HK-2 (cell line): Measurements from ENCODE around the gene SLFN12L.
"Not testable (repeated sequence)": the region's sequence is repeated elsewhere in the genome, so short reads cannot be mapped to it uniquely, and the experiment has no call there.

Experiments
- DNase-seq: peaks from one replicate; pipeline ENCODE4 v3.0.0-alpha.2; 2018; ENCODE audit not compliant: unreplicated experiment

SLFN12L gene

DNA sequence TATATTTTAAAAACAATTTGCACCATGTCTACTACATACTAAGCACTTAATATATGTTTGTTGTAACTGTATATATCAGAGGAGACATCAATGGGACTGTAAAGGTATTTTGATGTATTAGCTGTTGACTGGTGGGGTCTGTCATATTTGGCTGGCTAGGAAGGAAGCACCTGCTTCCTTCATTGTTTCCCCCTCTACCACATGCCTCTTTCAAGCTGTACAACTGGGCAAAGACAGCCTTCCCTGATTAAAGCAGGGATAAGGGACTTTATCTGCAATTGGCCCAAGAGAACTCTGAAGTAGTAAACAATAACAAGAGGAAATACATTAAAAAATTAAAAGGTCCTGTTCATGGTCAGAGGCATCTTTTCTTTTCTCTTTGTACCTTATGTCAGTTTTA is 5.5 kb upstream of the SLFN12L start:
- DNase-seq, result no peak

GRCh38 chr17:35541434-35541833 is 4.0 kb upstream of the SLFN12L start:
- no peak for DNase-seq

DNA sequence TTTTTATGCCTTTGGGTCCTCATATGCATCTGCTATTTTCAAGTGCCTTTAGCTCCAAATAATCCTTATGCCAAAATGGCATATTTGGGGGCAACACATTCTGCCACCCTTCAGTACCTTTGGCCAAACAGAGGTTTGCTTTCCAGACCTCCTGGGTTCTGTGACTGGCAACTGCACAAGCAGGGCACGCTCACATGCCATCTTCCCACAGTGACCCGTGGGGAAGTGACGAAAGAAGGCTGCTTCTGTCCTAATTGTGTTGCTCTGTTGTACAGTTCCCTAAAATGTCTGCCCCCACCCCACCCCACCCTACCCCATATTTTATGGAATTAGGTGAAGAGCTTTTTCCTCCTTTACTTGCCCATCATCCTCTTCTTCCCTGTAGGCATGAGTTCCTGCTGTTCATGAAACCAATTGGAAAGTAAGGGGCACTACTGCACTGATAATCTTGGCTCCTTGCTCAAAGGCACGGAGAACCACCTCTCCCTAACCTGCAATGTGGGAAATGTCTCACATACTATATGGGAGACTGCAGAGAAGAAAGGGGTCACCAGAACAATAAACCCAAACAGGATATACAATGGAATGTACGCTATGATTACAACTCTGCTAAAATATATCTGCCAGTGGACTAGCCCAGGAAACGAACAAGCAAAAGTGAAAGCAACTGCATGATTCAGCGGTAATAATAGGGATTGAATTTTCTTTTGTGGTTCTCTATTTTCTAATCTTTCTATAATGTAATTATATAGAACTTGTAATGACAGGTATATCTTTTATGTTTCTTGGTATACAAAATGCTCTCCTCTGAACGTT is 3.3 kb upstream of the SLFN12L start:
- no peak for DNase-seq

- DNase-seq, result no peak
These were observed 2.2 kb upstream of the SLFN12L start for GRCh38 chr17:35539659-35540026.

- no peak for DNase-seq
These were observed 760 bp downstream of the SLFN12L start for GRCh38 chr17:35536664-35537171.

DNA sequence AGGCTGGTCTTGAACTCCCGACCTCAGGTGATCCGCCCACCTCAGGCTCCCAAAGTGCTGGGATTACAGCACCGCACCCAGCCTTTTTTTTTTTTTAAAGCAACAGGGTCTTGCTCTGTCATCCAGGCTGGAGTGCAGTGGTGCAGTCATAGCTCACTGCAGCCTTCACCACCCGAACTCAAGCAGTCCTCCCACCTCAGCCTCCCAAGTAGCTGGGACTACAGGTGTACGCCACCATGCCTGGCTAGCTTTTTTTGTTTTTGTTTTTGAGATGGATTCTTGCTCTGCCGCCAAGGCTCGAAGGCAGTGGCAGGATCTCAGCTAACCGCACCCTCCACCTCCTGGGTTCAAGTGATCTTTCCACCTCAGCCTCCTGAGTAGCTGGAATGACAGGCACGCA is 2.1 kb downstream of the SLFN12L start:
- DNase-seq, result not testable (repeated sequence)

DNA sequence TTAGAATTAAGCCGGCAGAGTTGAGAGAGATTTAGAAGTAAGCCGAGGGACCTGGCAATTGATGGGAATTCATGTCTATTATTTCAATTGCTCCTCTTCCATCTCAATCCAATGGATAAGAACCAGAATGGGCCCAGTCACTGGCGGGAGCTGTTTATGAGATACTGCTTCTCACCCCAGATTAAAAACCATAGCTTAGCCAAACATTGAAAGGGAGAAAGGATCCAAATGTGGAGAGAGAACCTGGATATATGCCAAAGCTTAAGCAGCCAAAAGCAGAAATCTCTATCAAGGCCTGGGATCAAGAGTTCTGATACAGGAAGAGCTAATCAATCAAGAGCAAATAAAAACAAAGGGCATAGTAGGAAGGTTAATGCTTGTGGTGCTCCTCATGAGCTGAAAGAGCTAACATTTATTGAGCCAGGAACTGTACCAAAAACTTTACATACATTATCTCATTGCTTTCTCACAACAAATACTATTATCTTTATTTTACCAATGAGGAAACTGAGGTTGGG is 2.8 kb downstream of the SLFN12L start:
- DNase-seq, result no peak

DNA sequence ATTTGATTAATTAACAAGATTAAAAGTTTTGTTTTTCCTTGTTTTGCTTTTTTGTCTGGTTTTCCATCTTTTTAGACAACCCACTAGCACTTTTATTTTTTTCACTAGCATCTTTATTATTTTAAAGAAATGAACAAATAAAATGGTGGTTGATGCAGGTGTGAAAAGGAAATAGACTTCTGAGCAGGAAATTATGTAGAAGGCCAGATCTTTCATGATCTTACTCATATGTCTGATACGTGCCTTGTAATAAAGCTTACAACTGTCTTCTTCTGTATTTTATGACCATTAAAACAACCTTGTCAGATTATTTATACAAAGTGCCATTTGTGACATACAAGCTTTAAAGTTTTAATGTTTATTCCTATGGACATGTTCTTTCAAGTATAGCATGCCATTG is 6.3 kb downstream of the SLFN12L start:
- DNase-seq, result no peak

DNA sequence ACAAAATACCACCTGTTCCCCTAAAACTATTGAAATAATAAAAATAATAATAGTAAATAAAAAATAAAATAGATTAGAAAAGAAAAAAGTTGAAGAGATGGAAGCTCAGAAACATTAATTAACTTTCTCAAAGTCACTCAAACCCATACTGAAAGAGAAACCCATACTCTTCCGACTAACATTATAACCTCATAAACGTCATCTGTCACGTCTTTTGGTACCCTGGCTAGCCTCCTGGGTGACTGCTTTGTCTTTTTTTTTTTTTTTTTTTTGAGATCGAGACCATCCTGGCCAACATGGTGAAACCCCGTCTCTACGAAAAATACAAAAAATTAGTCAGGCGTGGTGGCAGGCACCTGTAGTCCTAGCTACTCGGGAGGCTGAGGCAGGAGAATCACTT is 7.6 kb downstream of the SLFN12L start:
- no peak for DNase-seq

GRCh38 chr17:35529326-35529725 is 8.2 kb downstream of the SLFN12L start:
- not testable (repeated sequence) for DNase-seq

DNA sequence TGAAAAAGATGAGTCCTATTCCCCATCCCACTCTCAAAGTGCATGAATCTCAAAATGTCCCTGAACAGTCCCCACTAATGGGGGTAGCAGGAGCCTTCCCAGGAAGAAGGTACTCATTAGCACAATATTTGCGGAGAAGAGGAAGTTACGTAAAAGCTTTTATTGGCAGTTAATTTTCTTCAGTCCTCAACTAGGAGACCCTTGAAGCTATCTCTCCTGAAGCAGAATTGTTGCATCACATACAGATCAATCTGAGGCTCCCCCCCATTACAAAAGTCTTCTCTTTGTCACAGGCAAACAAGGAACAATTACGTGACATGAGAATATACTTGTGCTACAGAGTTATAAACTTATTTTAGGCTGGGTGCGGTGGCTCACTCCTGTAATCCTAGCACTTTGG is 14.2 kb downstream of the SLFN12L start:
- no peak for DNase-seq

DNA sequence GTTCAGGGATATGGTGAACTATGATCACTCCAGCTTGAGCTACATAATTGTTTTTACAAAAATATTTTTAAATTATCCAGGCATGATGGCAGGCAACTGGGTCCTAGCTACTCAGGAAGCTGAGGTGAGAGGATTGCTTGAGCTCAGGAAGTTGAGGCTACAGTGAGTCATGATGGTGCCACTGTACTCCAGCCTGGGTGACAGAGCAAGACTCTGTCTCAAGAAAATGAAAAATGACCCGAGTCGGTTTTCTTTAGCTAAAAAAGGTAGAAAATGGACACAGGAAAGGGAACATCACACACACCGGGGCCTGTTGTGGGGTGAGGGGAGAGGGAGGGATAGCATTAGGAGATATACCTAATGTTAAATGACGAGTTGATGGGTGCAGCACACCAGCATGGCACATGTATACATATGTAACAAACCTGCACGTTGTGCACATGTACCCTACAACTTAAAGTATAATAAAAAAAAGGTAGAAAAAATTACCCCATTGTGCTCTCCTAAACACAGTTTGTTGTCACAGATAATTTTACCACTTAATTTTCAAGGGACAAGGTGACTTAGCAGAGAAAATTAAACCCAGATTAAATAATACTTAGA is 15.7 kb downstream of the SLFN12L start:
- DNase-seq, result not testable (repeated sequence)

- DNase-seq, result no peak
These were observed 16.3 kb downstream of the SLFN12L start for GRCh38 chr17:35521150-35521549.

- no peak for DNase-seq
These were observed 17.5 kb downstream of the SLFN12L start for GRCh38 chr17:35519906-35520442.

- no peak for DNase-seq
These were observed 18.0 kb downstream of the SLFN12L start for GRCh38 chr17:35519439-35519838.

DNA sequence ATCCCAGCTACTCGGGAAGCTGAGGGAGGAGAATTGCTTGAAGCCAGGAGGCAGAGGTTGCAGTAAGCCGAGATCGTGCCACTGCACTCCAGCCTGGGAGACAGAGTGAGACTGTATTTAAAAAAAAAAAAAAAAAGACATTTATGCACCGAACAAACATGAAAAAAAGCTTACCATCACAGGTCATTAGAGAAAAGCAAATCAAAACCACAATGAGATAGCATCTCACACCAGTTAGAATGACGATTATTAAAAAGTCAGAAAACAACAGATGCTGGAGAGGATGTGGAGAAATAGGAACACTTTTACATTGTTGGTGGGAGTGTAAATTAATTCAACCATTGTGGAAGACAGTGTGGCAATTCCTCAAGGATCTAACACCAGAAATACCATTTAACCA is 19.0 kb downstream of the SLFN12L start:
- DNase-seq, result not testable (repeated sequence)

DNA sequence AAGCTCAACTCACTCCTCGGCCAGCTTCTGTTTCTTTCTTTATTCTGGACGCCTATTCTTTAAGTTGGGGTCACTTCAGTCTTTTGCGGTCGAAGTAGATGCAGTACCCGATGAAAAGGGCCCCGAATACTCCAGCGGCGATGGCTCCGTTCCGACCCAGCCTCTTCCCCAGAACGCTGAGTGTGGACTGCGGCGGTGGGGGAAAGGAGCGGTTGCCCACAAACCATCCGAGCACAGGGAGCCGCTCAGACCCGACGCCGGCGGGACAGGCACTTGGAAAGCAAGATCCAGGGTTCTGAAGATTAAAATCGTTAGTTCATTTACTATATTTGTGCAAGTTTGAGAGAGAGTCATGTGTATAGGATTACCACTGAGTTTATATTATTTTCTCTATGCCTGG is 22.5 kb downstream of the SLFN12L start:
- no peak for DNase-seq

DNA sequence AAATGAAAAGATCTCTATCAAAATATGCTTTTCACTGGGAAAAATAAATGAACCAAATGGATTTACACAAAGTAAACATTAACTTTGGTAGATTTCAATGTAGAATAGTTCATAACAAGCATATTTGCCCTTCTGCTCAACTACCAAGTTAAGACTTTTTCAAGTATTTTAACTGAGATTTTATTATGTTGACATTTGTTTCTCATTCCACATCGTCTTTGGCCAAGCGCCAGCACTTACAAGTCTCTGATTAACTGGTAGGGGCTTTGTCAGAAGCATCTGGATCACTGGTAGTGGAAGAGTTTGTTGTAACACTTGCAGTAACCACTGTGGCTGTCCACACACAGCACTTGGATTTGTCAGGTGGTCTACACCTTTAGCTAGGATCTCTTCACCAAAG is 22.9 kb downstream of the SLFN12L start:
- DNase-seq, result no peak

- DNase-seq, result no peak
These were observed 27.4 kb downstream of the SLFN12L start for GRCh38 chr17:35510052-35510451.

DNA sequence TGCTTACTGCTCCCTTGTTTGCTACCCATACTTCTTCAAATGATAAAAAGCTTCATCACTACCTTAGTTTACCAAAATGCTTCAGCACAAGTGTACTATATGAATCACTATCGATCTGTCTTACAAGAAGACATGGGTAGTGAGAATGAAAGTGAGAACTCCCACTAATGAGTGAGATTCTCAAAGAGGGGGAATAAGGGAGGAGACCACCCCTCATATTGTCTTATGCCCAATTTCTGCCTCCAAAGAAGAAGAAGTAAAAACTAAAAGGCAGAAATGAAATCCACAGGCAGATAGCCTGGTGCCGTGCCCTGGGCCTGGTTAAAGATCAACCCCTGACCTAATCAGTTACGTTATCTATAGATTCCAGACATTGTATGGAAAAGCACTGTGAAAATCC is 29.8 kb downstream of the SLFN12L start:
- DNase-seq, result not testable (repeated sequence)

DNA sequence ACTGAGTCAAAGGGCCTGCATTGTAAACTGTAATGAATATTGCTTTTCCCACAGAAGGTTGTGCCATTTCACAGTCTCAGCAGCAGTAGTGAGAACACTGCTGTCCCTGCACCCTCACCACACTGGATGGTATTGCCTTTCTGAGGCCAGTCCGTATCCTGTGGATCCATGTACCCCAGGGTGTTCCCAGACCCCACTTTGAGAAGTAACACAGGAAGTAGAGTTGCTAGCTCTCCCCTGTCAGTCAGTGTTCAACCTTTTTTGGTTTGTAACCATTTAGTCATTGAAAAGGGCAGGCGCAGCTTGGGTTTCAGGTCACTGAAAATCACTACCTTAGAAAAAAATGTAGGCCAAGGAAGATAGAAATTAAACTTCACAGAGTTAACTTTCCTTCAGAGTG is 37.9 kb downstream of the SLFN12L start:
- no peak for DNase-seq

- DNase-seq, result no peak
These were observed 38.9 kb downstream of the SLFN12L start for GRCh38 chr17:35498448-35499178.
